ENCODE results near the gene DAO. TPM values are rescaled to one million over a fixed set of nuclear protein-coding genes. Genes with fewer than 3 reads are reported as not detected.

DAO gene
- not detected for total RNA-seq
- polyA plus RNA-seq = not detected
- total RNA-seq = not detected

GRCh38 chr12:108879615-108880254 lies at the start of gene DAO:
Gene DAO (plus strand): TSS chr12:108880092. CDS start chr12:108885007, 4,915 bp downstream.
- Histone ChIP-seq H3K27me3 (ENCODE audit: control insufficient read depth in 2 of 2, insufficient read depth in 2 of 2, low read length in 2 of 2) (no peaks in the 10 kb centered on the region), H3K4me1 (ENCODE audit: control insufficient read depth in 2 of 2, insufficient read depth in 2 of 2, low read length in 2 of 2) (no peaks in the 10 kb centered on the region), H3K4me3 (ENCODE audit: low read length) (no peak within 1 kb of the TSS), H3K9me3 (ENCODE audit: control insufficient read depth in 2 of 3, low read length in 3 of 3) (no peaks in the 10 kb centered on the region), H3K36me3 (ENCODE audit: control insufficient read depth in 2 of 3, insufficient read depth in 3 of 3, low read length in 3 of 3) (no peaks in the 10 kb centered on the region), H3K27ac (ENCODE audit: low read depth, low read length) (no peak within 1 kb of the TSS)
- ChIA-PET CTCF (interaction anchor here (0.6 to 0.7 kb wide), 2 partner anchors 10 to 129 kb away, joined by 3 to 6 read pairs; no protein-coding TSS in a partner anchor), POLR2A (no interaction called here)
- Mint-ChIP-seq H3K4me1 (peaks cover 0 to 6% (median 0%) of the 10 kb centered on the region in 7 donors), H3K27ac (no peak within 1 kb of the TSS), H3K9me3 (peaks cover 0 to 8% (median 0%) of the 10 kb centered on the region in 11 donors), H3K36me3 (no peaks in the 10 kb centered on the region), H3K27me3 (no peaks in the 10 kb centered on the region), H3K4me3 (no peak within 1 kb of the TSS)
- intact Hi-C loops (cut with micrococcal nuclease) = no loop called here
- ATAC-seq (no peak), DNase-seq (no peak)

- Histone ChIP-seq H3K4me3 (ENCODE audit: low read length) (no peak overlapping the region), H3K27me3 (ENCODE audit: control insufficient read depth in 2 of 2, insufficient read depth in 2 of 2, low read length in 2 of 2) (no peaks in the 10 kb centered on the region), H3K4me1 (ENCODE audit: control insufficient read depth in 2 of 2, insufficient read depth in 2 of 2, low read length in 2 of 2) (peaks cover 0 to 5% of the 10 kb centered on the region in 2 donors), H3K36me3 (ENCODE audit: control insufficient read depth in 2 of 3, insufficient read depth in 3 of 3, low read length in 3 of 3) (peaks cover 0 to 25% (median 0%) of the 10 kb centered on the region in 3 experiments), H3K9me3 (ENCODE audit: control insufficient read depth in 2 of 3, low read length in 3 of 3) (no peaks in the 10 kb centered on the region), H3K27ac (ENCODE audit: low read depth, low read length) (no peak overlapping the region)
- H3K27ac Mint-ChIP-seq = peak overlapping the region in 1 of 9 donors; percentile 80
- DNase-seq (no peak), ATAC-seq (no peak)
- peaks cover 3 to 50% (median 5%) of the 10 kb centered on the region in 5 donors for H3K36me3 Mint-ChIP-seq
- intact Hi-C loops (cut with micrococcal nuclease) = no loop called here
- ChIA-PET POLR2A (no interaction called here), CTCF (no interaction called here)
- H3K4me3 Mint-ChIP-seq = peak overlapping the region in 1 of 10 donors; percentile 63
- peaks cover 0 to 1% (median 0%) of the 10 kb centered on the region in 11 donors for H3K9me3 Mint-ChIP-seq
- H3K27me3 Mint-ChIP-seq = no peaks in the 10 kb centered on the region
- H3K4me1 Mint-ChIP-seq = peaks cover 7 to 72% (median 14%) of the 10 kb centered on the region in 7 donors
Observed at GRCh38 chr12:108831309-108831991, 48.4 kb upstream of the DAO start.

- DNase-seq (no peak), ATAC-seq (no peak)
- H3K9me3 Mint-ChIP-seq = peaks cover 0 to 1% (median 0%) of the 10 kb centered on the region in 11 donors
- peaks cover 0 to 25% (median 0%) of the 10 kb centered on the region in 3 experiments for H3K36me3 ChIP-seq (ENCODE audit: control insufficient read depth in 2 of 3, insufficient read depth in 3 of 3, low read length in 3 of 3)
- H3K27me3 Mint-ChIP-seq = no peaks in the 10 kb centered on the region
- H3K27ac ChIP-seq (ENCODE audit: low read depth, low read length) = no peak overlapping the region
- ChIA-PET CTCF (no interaction called here), POLR2A (no interaction called here)
- peaks cover 0 to 5% of the 10 kb centered on the region in 2 donors for H3K4me1 ChIP-seq (ENCODE audit: control insufficient read depth in 2 of 2, insufficient read depth in 2 of 2, low read length in 2 of 2)
- no peak overlapping the region for H3K4me3 ChIP-seq (ENCODE audit: low read length)
- intact Hi-C loops (cut with micrococcal nuclease) = no loop called here
- H3K9me3 ChIP-seq (ENCODE audit: control insufficient read depth in 2 of 3, low read length in 3 of 3) = no peaks in the 10 kb centered on the region
- peak overlapping the region in 1 of 9 donors; percentile 14 for H3K27ac Mint-ChIP-seq
- H3K27me3 ChIP-seq (ENCODE audit: control insufficient read depth in 2 of 2, insufficient read depth in 2 of 2, low read length in 2 of 2) = no peaks in the 10 kb centered on the region
- H3K4me3 Mint-ChIP-seq = no peak overlapping the region
- peaks cover 0 to 53% (median 5%) of the 10 kb centered on the region in 5 donors for H3K36me3 Mint-ChIP-seq
- H3K4me1 Mint-ChIP-seq = peaks cover 0 to 71% (median 10%) of the 10 kb centered on the region in 7 donors
Observed at GRCh38 chr12:108832208-108832607, 47.7 kb upstream of the DAO start.

- Mint-ChIP-seq H3K4me3 (no peak overlapping the region), H3K36me3 (peaks cover 0 to 54% (median 5%) of the 10 kb centered on the region in 5 donors), H3K9me3 (peaks cover 0 to 1% (median 0%) of the 10 kb centered on the region in 11 donors), H3K27ac (no peak overlapping the region), H3K4me1 (peaks cover 2 to 73% (median 10%) of the 10 kb centered on the region in 7 donors), H3K27me3 (no peaks in the 10 kb centered on the region)
- ATAC-seq (no peak), DNase-seq (no peak)
- Histone ChIP-seq H3K27ac (ENCODE audit: low read depth, low read length) (no peak overlapping the region), H3K4me3 (ENCODE audit: low read length) (no peak overlapping the region), H3K4me1 (ENCODE audit: control insufficient read depth in 2 of 2, insufficient read depth in 2 of 2, low read length in 2 of 2) (peaks cover 0 to 5% of the 10 kb centered on the region in 2 donors), H3K9me3 (ENCODE audit: control insufficient read depth in 2 of 3, low read length in 3 of 3) (no peaks in the 10 kb centered on the region), H3K36me3 (ENCODE audit: control insufficient read depth in 2 of 3, insufficient read depth in 3 of 3, low read length in 3 of 3) (peaks cover 0 to 22% (median 0%) of the 10 kb centered on the region in 3 experiments), H3K27me3 (ENCODE audit: control insufficient read depth in 2 of 2, insufficient read depth in 2 of 2, low read length in 2 of 2) (no peaks in the 10 kb centered on the region)
- ChIA-PET CTCF (no interaction called here), POLR2A (no interaction called here)
- intact Hi-C loops (cut with micrococcal nuclease) = no loop called here
Observed at GRCh38 chr12:108832730-108833354, 47.0 kb upstream of the DAO start.

GRCh38 chr12:108833355-108833733 lies 46.5 kb upstream of the DAO start:
- Mint-ChIP-seq H3K4me3 (no peak overlapping the region), H3K4me1 (peaks cover 7 to 77% (median 15%) of the 10 kb centered on the region in 7 donors), H3K36me3 (peaks cover 0 to 57% (median 7%) of the 10 kb centered on the region in 5 donors), H3K9me3 (peaks cover 0 to 1% (median 0%) of the 10 kb centered on the region in 11 donors), H3K27ac (peak overlapping the region in 1 of 9 donors; percentile 33), H3K27me3 (no peaks in the 10 kb centered on the region)
- CTCF ChIA-PET = no interaction called here
- no peak for ATAC-seq
- Histone ChIP-seq H3K36me3 (ENCODE audit: control insufficient read depth in 2 of 3, insufficient read depth in 3 of 3, low read length in 3 of 3) (peaks cover 0 to 21% (median 0%) of the 10 kb centered on the region in 3 experiments), H3K27me3 (ENCODE audit: control insufficient read depth in 2 of 2, insufficient read depth in 2 of 2, low read length in 2 of 2) (no peaks in the 10 kb centered on the region), H3K9me3 (ENCODE audit: control insufficient read depth in 2 of 3, low read length in 3 of 3) (no peaks in the 10 kb centered on the region), H3K27ac (ENCODE audit: low read depth, low read length) (no peak overlapping the region), H3K4me1 (ENCODE audit: control insufficient read depth in 2 of 2, insufficient read depth in 2 of 2, low read length in 2 of 2) (peaks cover 5 to 8% of the 10 kb centered on the region in 2 donors), H3K4me3 (ENCODE audit: low read length) (no peak overlapping the region)
- intact Hi-C loops (cut with micrococcal nuclease) = no loop called here
- POLR2A ChIA-PET = no interaction called here
- no peak for DNase-seq

GRCh38 chr12:108833757-108834472 lies 46.0 kb upstream of the DAO start:
- Mint-ChIP-seq H3K9me3 (peaks cover 0 to 3% (median 0%) of the 10 kb centered on the region in 11 donors), H3K4me1 (peaks cover 13 to 79% (median 20%) of the 10 kb centered on the region in 7 donors), H3K36me3 (peaks cover 0 to 57% (median 7%) of the 10 kb centered on the region in 5 donors), H3K4me3 (no peak overlapping the region), H3K27ac (no peak overlapping the region), H3K27me3 (no peaks in the 10 kb centered on the region)
- ChIA-PET CTCF (no interaction called here), POLR2A (no interaction called here)
- Histone ChIP-seq H3K27ac (ENCODE audit: low read depth, low read length) (no peak overlapping the region), H3K4me1 (ENCODE audit: control insufficient read depth in 2 of 2, insufficient read depth in 2 of 2, low read length in 2 of 2) (peaks cover 8 to 14% of the 10 kb centered on the region in 2 donors), H3K9me3 (ENCODE audit: control insufficient read depth in 2 of 3, low read length in 3 of 3) (no peaks in the 10 kb centered on the region), H3K4me3 (ENCODE audit: low read length) (no peak overlapping the region), H3K27me3 (ENCODE audit: control insufficient read depth in 2 of 2, insufficient read depth in 2 of 2, low read length in 2 of 2) (no peaks in the 10 kb centered on the region), H3K36me3 (ENCODE audit: control insufficient read depth in 2 of 3, insufficient read depth in 3 of 3, low read length in 3 of 3) (peaks cover 0 to 21% (median 0%) of the 10 kb centered on the region in 3 experiments)
- no peak for DNase-seq
- intact Hi-C loops (cut with micrococcal nuclease) = no loop called here
- ATAC-seq = no peak

All from naive thymus-derived CD4-positive, alpha-beta T cell (primary cell).